ENCODE results near the gene C2CD3. TPM values are rescaled to one million over a fixed set of nuclear protein-coding genes. Genes with fewer than 3 reads are reported as not detected.

The C2CD3 gene
- polyA plus RNA-seq, 1 experiment, result 8.7 TPM

DNA sequence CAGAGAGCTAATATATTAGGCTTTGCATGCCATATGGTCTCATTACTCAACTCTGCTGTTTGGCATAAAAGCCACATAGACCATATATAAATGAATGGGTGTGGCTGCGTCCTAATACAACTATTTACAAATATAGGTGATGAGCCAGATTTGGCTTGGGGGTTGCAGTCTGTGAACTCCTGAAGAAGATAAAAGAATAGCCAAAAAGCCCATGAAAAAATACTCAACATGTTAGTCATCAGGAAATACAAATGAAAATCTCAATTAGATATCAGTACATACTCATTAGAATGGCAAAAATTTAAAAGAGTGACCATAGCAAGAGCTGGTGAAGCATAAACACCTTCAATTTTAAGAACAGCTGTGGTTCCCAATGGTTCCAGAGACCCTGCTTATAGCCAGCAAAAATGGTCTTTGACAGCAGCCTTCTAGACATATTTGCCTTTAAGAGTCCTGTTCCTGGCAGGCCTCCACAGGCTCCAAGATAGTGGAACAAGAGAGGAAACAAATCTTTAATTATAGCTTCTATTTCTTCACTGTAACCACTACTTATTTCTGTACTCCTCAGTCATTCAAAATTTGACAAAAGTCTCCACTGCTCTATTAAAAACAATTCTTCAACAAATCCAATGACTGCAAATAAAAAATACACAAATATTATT is 16.1 kb downstream of the C2CD3 start:
- H3K9me3 ChIP-seq (ENCODE audit: control insufficient read depth, insufficient read depth, low read length), result no peaks in the 10 kb centered on the region
- ChIA-PET POLR2A (no interaction called here), CTCF (no interaction called here)
- H3K4me3 ChIP-seq (ENCODE audit: low read depth, low read length), result no peak overlapping the region
- DNase-seq (ENCODE audit: low read depth, low spot score), result no peak
- H3K27me3 ChIP-seq (ENCODE audit: control insufficient read depth, insufficient read depth, low read length), result no peaks in the 10 kb centered on the region
- TF ChIP-seq, protein P1, sequence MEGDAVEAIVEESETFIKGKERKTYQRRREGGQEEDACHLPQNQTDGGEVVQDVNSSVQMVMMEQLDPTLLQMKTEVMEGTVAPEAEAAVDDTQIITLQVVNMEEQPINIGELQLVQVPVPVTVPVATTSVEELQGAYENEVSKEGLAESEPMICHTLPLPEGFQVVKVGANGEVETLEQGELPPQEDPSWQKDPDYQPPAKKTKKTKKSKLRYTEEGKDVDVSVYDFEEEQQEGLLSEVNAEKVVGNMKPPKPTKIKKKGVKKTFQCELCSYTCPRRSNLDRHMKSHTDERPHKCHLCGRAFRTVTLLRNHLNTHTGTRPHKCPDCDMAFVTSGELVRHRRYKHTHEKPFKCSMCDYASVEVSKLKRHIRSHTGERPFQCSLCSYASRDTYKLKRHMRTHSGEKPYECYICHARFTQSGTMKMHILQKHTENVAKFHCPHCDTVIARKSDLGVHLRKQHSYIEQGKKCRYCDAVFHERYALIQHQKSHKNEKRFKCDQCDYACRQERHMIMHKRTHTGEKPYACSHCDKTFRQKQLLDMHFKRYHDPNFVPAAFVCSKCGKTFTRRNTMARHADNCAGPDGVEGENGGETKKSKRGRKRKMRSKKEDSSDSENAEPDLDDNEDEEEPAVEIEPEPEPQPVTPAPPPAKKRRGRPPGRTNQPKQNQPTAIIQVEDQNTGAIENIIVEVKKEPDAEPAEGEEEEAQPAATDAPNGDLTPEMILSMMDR (IDR thresholded peaks at IDR 0.05; ENCODE audit: low read depth, low read length), result no peak
- H3K27ac ChIP-seq (ENCODE audit: low read depth, low read length), result no peak overlapping the region

- TF ChIP-seq, protein P1 (IDR thresholded peaks at IDR 0.05; ENCODE audit: low read depth, low read length), result no peak
- Histone ChIP-seq H3K27ac (ENCODE audit: low read depth, low read length) (no peak overlapping the region), H3K27me3 (ENCODE audit: control insufficient read depth, insufficient read depth, low read length) (no peaks in the 10 kb centered on the region), H3K9me3 (ENCODE audit: control insufficient read depth, insufficient read depth, low read length) (no peaks in the 10 kb centered on the region), H3K4me3 (ENCODE audit: low read depth, low read length) (no peak overlapping the region)
- DNase-seq (ENCODE audit: low read depth, low spot score), result no peak
- CTCF ChIA-PET, result no interaction called here
- POLR2A ChIA-PET, result no interaction called here
Measured at GRCh38 chr11:74153224-74153623, 17.6 kb downstream of the C2CD3 start.

DNA sequence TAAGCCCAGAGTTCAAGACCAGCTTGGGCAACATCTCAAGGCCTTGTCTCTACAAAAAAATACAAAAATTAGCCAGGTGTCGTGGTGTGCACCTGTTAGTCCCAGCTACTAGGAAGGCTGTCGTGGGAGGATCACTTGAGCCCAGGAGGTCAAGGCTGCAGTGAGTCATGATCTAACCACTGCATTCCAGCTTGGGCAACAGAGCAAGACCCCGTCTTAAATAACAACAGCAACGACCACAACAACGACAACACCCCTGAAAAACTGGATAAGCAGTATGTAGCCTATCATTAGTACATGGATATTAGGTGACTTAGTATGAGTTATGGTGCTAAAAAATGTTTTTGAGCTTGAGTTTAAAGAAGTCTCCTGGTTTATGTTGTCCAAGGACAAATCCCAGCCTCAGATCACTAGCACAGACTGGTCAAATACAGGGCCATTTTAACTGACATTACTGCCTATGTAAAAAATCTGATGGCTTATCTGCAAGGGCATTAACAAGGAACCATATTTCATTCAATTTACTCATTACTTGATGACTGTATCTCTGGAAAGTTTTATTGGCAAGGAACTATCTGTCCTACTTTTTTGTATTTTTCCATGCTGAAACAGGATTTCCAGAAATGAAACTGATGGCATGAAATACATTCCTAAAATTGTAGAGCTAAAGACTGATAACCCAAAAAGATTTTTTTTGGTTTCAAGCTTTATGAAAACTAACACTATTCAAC is 23.4 kb downstream of the C2CD3 start:
- Histone ChIP-seq H3K4me3 (ENCODE audit: low read depth, low read length) (no peak overlapping the region), H3K27me3 (ENCODE audit: control insufficient read depth, insufficient read depth, low read length) (no peaks in the 10 kb centered on the region), H3K27ac (ENCODE audit: low read depth, low read length) (no peak overlapping the region), H3K9me3 (ENCODE audit: control insufficient read depth, insufficient read depth, low read length) (no peaks in the 10 kb centered on the region)
- DNase-seq (ENCODE audit: low read depth, low spot score), result no peak
- TF ChIP-seq, protein P1 (IDR thresholded peaks at IDR 0.05; ENCODE audit: low read depth, low read length), result no peak
- POLR2A ChIA-PET, result no interaction called here
- CTCF ChIA-PET, result no interaction called here

- TF ChIP-seq, protein P1 (IDR thresholded peaks at IDR 0.05; ENCODE audit: low read depth, low read length), result no peak
- no peak overlapping the region for H3K27ac ChIP-seq (ENCODE audit: low read depth, low read length)
- DNase-seq (ENCODE audit: low read depth, low spot score), result no peak
- H3K27me3 ChIP-seq (ENCODE audit: control insufficient read depth, insufficient read depth, low read length), result no peaks in the 10 kb centered on the region
- POLR2A ChIA-PET, result no interaction called here
- no peak overlapping the region for H3K4me3 ChIP-seq (ENCODE audit: low read depth, low read length)
- CTCF ChIA-PET, result no interaction called here
- H3K9me3 ChIP-seq (ENCODE audit: control insufficient read depth, insufficient read depth, low read length), result no peaks in the 10 kb centered on the region
Measured at GRCh38 chr11:74144592-74144991, 26.2 kb downstream of the C2CD3 start.

GRCh38 chr11:74142624-74143023 is 28.2 kb downstream of the C2CD3 start:
- Histone ChIP-seq H3K27ac (ENCODE audit: low read depth, low read length) (no peak overlapping the region), H3K4me3 (ENCODE audit: low read depth, low read length) (no peak overlapping the region), H3K27me3 (ENCODE audit: control insufficient read depth, insufficient read depth, low read length) (no peaks in the 10 kb centered on the region), H3K9me3 (ENCODE audit: control insufficient read depth, insufficient read depth, low read length) (no peaks in the 10 kb centered on the region)
- TF ChIP-seq, protein P1 (IDR thresholded peaks at IDR 0.05; ENCODE audit: low read depth, low read length), result no peak
- DNase-seq (ENCODE audit: low read depth, low spot score), result no peak
- CTCF ChIA-PET, result no interaction called here
- POLR2A ChIA-PET, result interaction anchor here (1.2 kb wide), 1 partner anchor 28 kb away, joined by 5 read pairs; the partner anchor contains the start of genes C2CD3 and PPME1
